NCI-H345 treated with DMSO at 0.1 percent for 48 hours (cell line): ENCODE data around the gene IGFBP5.

Experiments
- DNase-seq: peaks from one replicate; lab custom pipeline; 2025; ENCODE audit not compliant: unreplicated experiment; lab: John Stamatoyannopoulos, UW

IGFBP5 gene

GRCh38 chr2:216715402-216715974 lies 20.1 kb upstream of the IGFBP5 start:
- no peak for DNase-seq

GRCh38 chr2:216714376-216714775 lies 19.0 kb upstream of the IGFBP5 start:
- DNase-seq: no peak

GRCh38 chr2:216713691-216714336 lies 18.5 kb upstream of the IGFBP5 start:
- DNase-seq: no peak

- no peak for DNase-seq
Measured at GRCh38 chr2:216711348-216711747, 16.0 kb upstream of the IGFBP5 start.

GRCh38 chr2:216710551-216711301 lies 15.4 kb upstream of the IGFBP5 start:
- no peak for DNase-seq

- DNase-seq: no peak
Measured at GRCh38 chr2:216702756-216703155, 7.4 kb upstream of the IGFBP5 start.

- no peak for DNase-seq
Measured at GRCh38 chr2:216701544-216701943, 6.2 kb upstream of the IGFBP5 start.

GRCh38 chr2:216700781-216701180 lies 5.4 kb upstream of the IGFBP5 start:
- peak; percentile 33 for DNase-seq

- DNase-seq: peak; percentile 67
Measured at GRCh38 chr2:216700088-216700567, 4.8 kb upstream of the IGFBP5 start.

- peak; percentile 86 for DNase-seq
Measured at GRCh38 chr2:216698895-216699294, 3.5 kb upstream of the IGFBP5 start.

GRCh38 chr2:216698293-216698692 lies 2.9 kb upstream of the IGFBP5 start:
- no peak for DNase-seq

- DNase-seq: peak; percentile 56
Measured at GRCh38 chr2:216696751-216697560, 1.6 kb upstream of the IGFBP5 start.

GRCh38 chr2:216696321-216696720 lies 972 bp upstream of the IGFBP5 start:
- no peak for DNase-seq

- DNase-seq: no peak
Measured at GRCh38 chr2:216694826-216695217, 527 bp downstream of the IGFBP5 start.

- DNase-seq: peak; percentile 14
Measured at GRCh38 chr2:216694082-216694825, 1.1 kb downstream of the IGFBP5 start.

GRCh38 chr2:216693414-216694080 lies 1.8 kb downstream of the IGFBP5 start:
- no peak for DNase-seq

GRCh38 chr2:216692636-216693413 lies 2.5 kb downstream of the IGFBP5 start:
- DNase-seq: peak; percentile 88

GRCh38 chr2:216690853-216691741 lies 4.3 kb downstream of the IGFBP5 start:
- peak; percentile 67 for DNase-seq
